OCI-LY7 (cell line): Measurements from ENCODE around the gene SLC19A1. TPM values are rescaled to one million over a fixed set of nuclear protein-coding genes. Genes with fewer than 3 reads are reported as not detected.

ENCODE experiments used
- BruUV-seq: library from RNA; stranded (reverse); fragments of 400-500 nt; replicated peaks from 2 replicates; lab custom pipeline; 2021; lab: Mats Ljungman, UMichigan
- CTCF ChIA-PET: fragments of 300-600 bp; sonication (Branson Sonifier 250); formaldehyde crosslinking; loops from one replicate; lab custom pipeline; 2022; ENCODE audit warnings: antibody characterized with exemption; ENCODE audit not compliant: unreplicated experiment; lab: Charles Lee
- POLR2A ChIA-PET: fragments of 300-600 bp; sonication (Branson Sonifier 250); formaldehyde crosslinking; loops from one replicate; lab custom pipeline; 2022; ENCODE audit warnings: antibody characterized with exemption; lab: Charles Lee
- DNase-seq: peaks from one replicate; pipeline ENCODE4 v3.0.0-alpha.2; 2015; ENCODE audit warnings: low spot score
- H2AFZ ChIP-seq: fragments of 200-600 bp; sonication (generic), shearing (Covaris generic); 2 replicates; pipeline ENCODE4 v1.6.1; 2014; ENCODE audit warnings: mild to moderate bottlenecking, antibody characterized with exemption, low read length, moderate library complexity
- H3K27ac ChIP-seq: fragments of 200-600 bp; sonication (generic); 2 replicates; pipeline ENCODE4 v1.5.1; 2014; ENCODE audit warnings: mixed run types, low read depth, mild to moderate bottlenecking, moderate library complexity, low read length, inconsistent platforms; ENCODE audit not compliant: poor library complexity, severe bottlenecking
- H3K36me3 ChIP-seq: fragments of 200-600 bp; sonication (generic); 2 replicates; pipeline ENCODE4 v1.6.1; 2014; ENCODE audit warnings: mild to moderate bottlenecking, antibody characterized with exemption, low read length, moderate library complexity, mixed read lengths; ENCODE audit not compliant: insufficient read depth
- H3K4me1 ChIP-seq: fragments of 200-600 bp; sonication (generic); 2 replicates; pipeline ENCODE4 v1.5.1; 2014; ENCODE audit warnings: mild to moderate bottlenecking, low read length; ENCODE audit not compliant: insufficient read depth, poor library complexity, severe bottlenecking
- H3K4me2 ChIP-seq: fragments of 200-600 bp; sonication (generic); 2 replicates; pipeline ENCODE4 v1.6.1; 2014; ENCODE audit warnings: mild to moderate bottlenecking, low read length
- H3K4me3 ChIP-seq: fragments of 200-600 bp; sonication (generic); 2 replicates; pipeline ENCODE4 v1.5.1; 2014; ENCODE audit warnings: mild to moderate bottlenecking, low read depth, low read length; ENCODE audit not compliant: poor library complexity, severe bottlenecking
- H3K79me2 ChIP-seq: fragments of 200-600 bp; sonication (generic); 2 replicates; pipeline ENCODE4 v1.6.1; 2016; ENCODE audit warnings: low read depth, mild to moderate bottlenecking, low read length, moderate library complexity, mixed read lengths; ENCODE audit not compliant: insufficient read depth
- H3K9me2 ChIP-seq: fragments of 200-600 bp; sonication (generic); 2 replicates; pipeline ENCODE4 v1.6.1; 2016; ENCODE audit warnings: mild to moderate bottlenecking, low read length, mixed read lengths; ENCODE audit not compliant: insufficient read depth
- H3K9me3 ChIP-seq: fragments of 200-600 bp; sonication (generic); 2 replicates; pipeline ENCODE4 v1.6.1; 2014; ENCODE audit warnings: mild to moderate bottlenecking, mixed run types, low read length, mixed read lengths
- H4K20me1 ChIP-seq: fragments of 200-600 bp; sonication (generic); 2 replicates; pipeline ENCODE4 v1.6.1; 2014; ENCODE audit warnings: mild to moderate bottlenecking, antibody characterized with exemption, low read length, moderate library complexity, mixed read lengths; ENCODE audit not compliant: insufficient read depth
- CTCF ChIP-seq: fragments of 200-600 bp; sonication (generic); conservative IDR thresholded peaks from 2 replicates; pipeline ENCODE4 v1.5.1; 2014; ENCODE audit warnings: mild to moderate bottlenecking, antibody characterized with exemption, low read length, moderate library complexity, mixed read lengths
- EZH2phosphoT487 ChIP-seq: fragments of 200-600 bp; sonication (generic); IDR thresholded peaks from 2 replicates; pipeline ENCODE4 v1.6.1; 2018; ENCODE audit warnings: low read depth, borderline replicate concordance, mild to moderate bottlenecking, mixed run types, antibody characterized with exemption, low read length, moderate library complexity, mixed read lengths
- intact Hi-C: fragments of 100-400 bp; cut with micrococcal nuclease; formaldehyde crosslinking; loops from one replicate; pipeline ENCODE4 v1.10.0; 2022; ENCODE audit not compliant: unreplicated experiment
- total RNA-seq, 2 experiments: library from RNA; depleted of rRNA in 1 of 2; stranded (reverse); fragments of >200 nt in 1 of 2; shearing (Covaris generic) in 1 of 2; gene quantifications; 2 replicates each; pipeline ENCODE4 v1.2.3, GENCODE V29; 2014 to 2022

The SLC19A1 gene
- total RNA-seq, 2 experiments from 2014 or later = 17.9 to 41.2 TPM

- H3K27ac ChIP-seq = no peak overlapping the region
- H3K9me2 ChIP-seq = no peaks in the 10 kb centered on the region
- intact Hi-C loops = no loop called here
- H3K4me2 ChIP-seq = no peak overlapping the region
- no peaks in the 10 kb centered on the region for H3K9me3 ChIP-seq
- DNase-seq = no peak
- H3K79me2 ChIP-seq = peaks cover 6% of the 10 kb centered on the region; the same call in 1 of the 2 replicates
- POLR2A ChIA-PET = no interaction called here
- BruUV-seq = no TSS peak
- H3K36me3 ChIP-seq = peaks cover 4% of the 10 kb centered on the region; the same call in 1 of the 2 replicates
- CTCF ChIA-PET = no interaction called here
- no peaks in the 10 kb centered on the region for H3K4me1 ChIP-seq
- no peaks in the 10 kb centered on the region for H4K20me1 ChIP-seq
- TF ChIP-seq CTCF (no peak), EZH2phosphoT487 (no peak)
- H3K4me3 ChIP-seq = no peak overlapping the region
- H2AFZ ChIP-seq = no peak overlapping the region
Measured at GRCh38 chr21:45538381-45539045, 3.7 kb downstream of the SLC19A1 start.

DNA sequence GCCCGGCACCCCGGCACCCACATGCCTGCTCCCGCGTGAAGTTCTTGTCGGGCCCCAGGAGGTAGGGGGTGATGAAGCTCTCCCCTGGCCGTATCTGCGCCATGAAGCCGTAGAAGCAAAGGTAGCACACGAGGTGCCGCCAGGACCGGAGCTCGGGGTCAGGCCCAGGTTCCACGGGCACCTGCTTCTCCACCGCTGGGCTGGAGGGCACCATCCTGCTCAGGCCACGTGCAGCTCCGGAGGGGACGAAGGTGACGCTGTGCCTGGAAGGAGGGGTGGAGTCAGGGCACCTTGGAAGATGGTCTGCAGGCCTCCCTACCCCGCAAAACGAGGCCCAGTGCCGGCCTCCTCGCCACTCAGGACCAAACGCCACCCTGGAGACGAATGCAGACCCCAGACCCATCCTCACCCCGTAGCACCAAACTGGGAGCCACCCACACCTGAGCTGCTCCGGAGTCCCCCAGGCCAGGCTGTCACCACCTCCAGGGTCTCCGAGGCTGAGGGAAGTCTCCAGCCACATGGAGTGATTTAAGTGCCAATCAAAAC is 4.4 kb downstream of the SLC19A1 start:
- no peak overlapping the region for H3K4me3 ChIP-seq
- no TSS peak for BruUV-seq
- H3K27ac ChIP-seq = no peak overlapping the region
- H4K20me1 ChIP-seq = no peaks in the 10 kb centered on the region
- H3K36me3 ChIP-seq = peaks cover 4% of the 10 kb centered on the region; the same call in 1 of the 2 replicates
- intact Hi-C loops = no loop called here
- POLR2A ChIA-PET = no interaction called here
- H3K4me1 ChIP-seq = no peaks in the 10 kb centered on the region
- H3K9me3 ChIP-seq = no peaks in the 10 kb centered on the region
- no peak overlapping the region for H3K4me2 ChIP-seq
- DNase-seq = no peak
- no peak overlapping the region for H2AFZ ChIP-seq
- TF ChIP-seq CTCF (no peak), EZH2phosphoT487 (no peak)
- no peaks in the 10 kb centered on the region for H3K9me2 ChIP-seq
- CTCF ChIA-PET = no interaction called here
- H3K79me2 ChIP-seq = peaks cover 6% of the 10 kb centered on the region; the same call in 1 of the 2 replicates
